Upper lobe of left lung (tissue), 6 donors: ENCODE measurements around the gene RBP5. TPM values are rescaled to one million over a fixed set of nuclear protein-coding genes. Genes with fewer than 3 reads are reported as not detected.

ENCODE experiments used
- ATAC-seq, 2 donors: fragments of 200-7000 bp; cut with Tn5 transposase; one replicate each; pipeline ENCODE4 v1.9.1; 2022; ENCODE audit warnings: mild to moderate bottlenecking in 2 of 2, moderate library complexity in 2 of 2; ENCODE audit not compliant: low FRiP score in 2 of 2
- DNase-seq, 2 donors: peaks; one replicate each; pipeline ENCODE4 v3.0.0-alpha.2; 2019 to 2020
- H3K27ac ChIP-seq, 4 donors: fragments of 200-600 bp; sonication (generic); one replicate each; pipeline ENCODE4 v1.5.1; 2016 to 2019
- H3K27me3 ChIP-seq, 4 donors: fragments of 200-600 bp; sonication (generic); one replicate each; pipeline ENCODE4 v1.5.1; 2017 to 2019
- H3K36me3 ChIP-seq, 4 donors: fragments of 200-600 bp; sonication (generic); one replicate each; pipeline ENCODE4 v1.5.1; 2016 to 2019
- H3K4me1 ChIP-seq, 4 donors: fragments of 200-600 bp; sonication (generic); one replicate each; pipeline ENCODE4 v1.5.1; 2018 to 2019
- H3K4me3 ChIP-seq, 4 donors: fragments of 200-600 bp; sonication (generic); one replicate each; pipeline ENCODE4 v1.5.1; 2017 to 2019; ENCODE audit warnings: mild to moderate bottlenecking in 2 of 4, moderate library complexity in 1 of 4
- H3K9me3 ChIP-seq, 4 donors: fragments of 200-600 bp; sonication (generic); one replicate each; pipeline ENCODE4 v1.5.1; 2018 to 2019
- EP300 ChIP-seq, 4 donors: sonication (generic); formaldehyde crosslinking; IDR thresholded peaks; one replicate each; pipeline ENCODE4 v1.5.1; 2017; ENCODE audit warnings: antibody characterized with exemption in 4 of 4, control low read depth in 2 of 4
- POLR2A ChIP-seq, 4 donors: fragments of 450-650 bp; IDR thresholded peaks; one replicate each; pipeline ENCODE4 v1.5.1; 2016 to 2017; ENCODE audit warnings: antibody characterized with exemption in 4 of 4, mild to moderate bottlenecking in 2 of 4
- POLR2AphosphoS5 ChIP-seq, 2 donors: sonication (generic); formaldehyde crosslinking; IDR thresholded peaks; one replicate each; pipeline ENCODE4 v1.5.1; 2017; ENCODE audit warnings: antibody characterized with exemption in 2 of 2
- WGBS, 2 donors: methylation state at CpG; one replicate each; pipeline ENCODE4 v1.1.5; 2017 to 2018; 5-methylcytosine and 5-hydroxymethylcytosine counted together
- total RNA-seq, 6 donors: library from RNA; depleted of rRNA in 4 of 6; stranded (reverse); fragments of >200 nt in 4 of 6; gene quantifications; one replicate each; pipeline versions ENCODE4 v1.1.0 to v1.2.1, GENCODE V29; 2016 to 2021
- TF ChIP-seq, protein P1 (sequence below), 6 experiments: fragments of 450-650 bp in 4 of 6; fragments of 200-600 bp in 2 of 6; sonication (generic) in 2 of 6; IDR thresholded peaks; one replicate each; pipeline ENCODE4 v1.5.1; 2016 to 2019; ENCODE audit warnings: antibody characterized with exemption in 6 of 6
- donor health status: DM: no; HTN: no; CAD: no; lungs with moderate emphysema.
- donor health status: DM: no; HTN: yes; CAD: no; lungs with severe emphysema.

Gene RBP5
- total RNA-seq, 6 donors from 2014 or later: 1.8 to 6.9 TPM; not detected in 4

- H3K4me1 ChIP-seq: peaks cover 12 to 21% (median 14%) of the 10 kb centered on the region in 4 donors
- no peak overlapping the region for H3K4me3 ChIP-seq
- 82 to 94% methylated on average over 10 to 11 of the region's 12 CpGs for WGBS, 2 donors
- no peak for ATAC-seq
- peaks cover 0 to 44% (median 19%) of the 10 kb centered on the region in 4 donors for H3K36me3 ChIP-seq
- H3K27ac ChIP-seq: no peak overlapping the region
- peak in 1 of 2 donors; percentile 65 for DNase-seq
- peaks cover 0 to 2% (median 0%) of the 10 kb centered on the region in 4 donors for H3K27me3 ChIP-seq
- H3K9me3 ChIP-seq: no peaks in the 10 kb centered on the region
- TF ChIP-seq EP300 (IDR thresholded peaks at IDR 0.05) (no peak), POLR2AphosphoS5 (IDR thresholded peaks at IDR 0.05) (no peak), POLR2A (IDR thresholded peaks at IDR 0.05) (no peak)
- TF ChIP-seq, protein P1, sequence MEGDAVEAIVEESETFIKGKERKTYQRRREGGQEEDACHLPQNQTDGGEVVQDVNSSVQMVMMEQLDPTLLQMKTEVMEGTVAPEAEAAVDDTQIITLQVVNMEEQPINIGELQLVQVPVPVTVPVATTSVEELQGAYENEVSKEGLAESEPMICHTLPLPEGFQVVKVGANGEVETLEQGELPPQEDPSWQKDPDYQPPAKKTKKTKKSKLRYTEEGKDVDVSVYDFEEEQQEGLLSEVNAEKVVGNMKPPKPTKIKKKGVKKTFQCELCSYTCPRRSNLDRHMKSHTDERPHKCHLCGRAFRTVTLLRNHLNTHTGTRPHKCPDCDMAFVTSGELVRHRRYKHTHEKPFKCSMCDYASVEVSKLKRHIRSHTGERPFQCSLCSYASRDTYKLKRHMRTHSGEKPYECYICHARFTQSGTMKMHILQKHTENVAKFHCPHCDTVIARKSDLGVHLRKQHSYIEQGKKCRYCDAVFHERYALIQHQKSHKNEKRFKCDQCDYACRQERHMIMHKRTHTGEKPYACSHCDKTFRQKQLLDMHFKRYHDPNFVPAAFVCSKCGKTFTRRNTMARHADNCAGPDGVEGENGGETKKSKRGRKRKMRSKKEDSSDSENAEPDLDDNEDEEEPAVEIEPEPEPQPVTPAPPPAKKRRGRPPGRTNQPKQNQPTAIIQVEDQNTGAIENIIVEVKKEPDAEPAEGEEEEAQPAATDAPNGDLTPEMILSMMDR (IDR thresholded peaks at IDR 0.05): no peak
Measured at GRCh38 chr12:7134396-7135166, 5.9 kb upstream of the RBP5 start.

- DNase-seq (no peak), ATAC-seq (no peak)
- peaks cover 19 to 28% (median 22%) of the 10 kb centered on the region in 4 donors for H3K4me1 ChIP-seq
- H3K27me3 ChIP-seq: peaks cover 0 to 3% (median 0%) of the 10 kb centered on the region in 4 donors
- peaks cover 0 to 30% (median 12%) of the 10 kb centered on the region in 4 donors for H3K36me3 ChIP-seq
- no peaks in the 10 kb centered on the region for H3K9me3 ChIP-seq
- peak overlapping the region in 1 of 4 donors; percentile 84 for H3K27ac ChIP-seq
- peak overlapping the region in 3 of 4 donors; percentile 57 to 76 (median 65) for H3K4me3 ChIP-seq
- TF ChIP-seq POLR2AphosphoS5 (IDR thresholded peaks at IDR 0.05) (no peak), EP300 (IDR thresholded peaks at IDR 0.05) (no peak), POLR2A (IDR thresholded peaks at IDR 0.05) (no peak)
- TF ChIP-seq, protein P1 (IDR thresholded peaks at IDR 0.05): no peak
- WGBS, 2 donors: 32 to 33% methylated on average over 7 of the region's 7 CpGs
Measured at GRCh38 chr12:7131502-7131866, 2.8 kb upstream of the RBP5 start.

GRCh38 chr12:7130701-7131501 is 2.2 kb upstream of the RBP5 start:
- no peak for TF ChIP-seq POLR2A (IDR thresholded peaks at IDR 0.05)
- TF ChIP-seq POLR2AphosphoS5 (IDR thresholded peaks at IDR 0.05): no peak
- TF ChIP-seq, protein P1 (IDR thresholded peaks at IDR 0.05): no peak
- TF ChIP-seq EP300 (IDR thresholded peaks at IDR 0.05): no peak
- Histone ChIP-seq H3K9me3 (no peaks in the 10 kb centered on the region), H3K27me3 (peaks cover 0 to 3% (median 0%) of the 10 kb centered on the region in 4 donors), H3K4me3 (peak overlapping the region; percentile 57 to 86 (median 70)), H3K4me1 (peaks cover 19 to 28% (median 22%) of the 10 kb centered on the region in 4 donors), H3K36me3 (peaks cover 0 to 24% (median 7%) of the 10 kb centered on the region in 4 donors), H3K27ac (peak overlapping the region; percentile 53 to 84 (median 69))
- DNase-seq: peak in 1 of 2 donors; percentile 73
- peak; percentile 47 to 55 for ATAC-seq
- WGBS, 2 donors: 2 to 3% methylated on average over 31 to 32 of the region's 32 CpGs

GRCh38 chr12:7129872-7130691 is 1.4 kb upstream of the RBP5 start, which contains the start of gene CLSTN3:
Gene CLSTN3, plus strand, starts transcription at chr12:7130371. Its CDS starts 278 bp downstream, at chr12:7130649.
- Histone ChIP-seq H3K4me3 (peak within 1 kb of the TSS; percentile 57 to 86 (median 70)), H3K36me3 (peaks cover 0 to 16% (median 3%) of the 10 kb centered on the region in 4 donors), H3K9me3 (no peaks in the 10 kb centered on the region), H3K27me3 (peaks cover 0 to 3% (median 0%) of the 10 kb centered on the region in 4 donors), H3K27ac (peak within 1 kb of the TSS; percentile 53 to 84 (median 69)), H3K4me1 (peaks cover 19 to 28% (median 22%) of the 10 kb centered on the region in 4 donors)
- peak; percentile 86 for ATAC-seq
- peak; percentile 86 to 95 for DNase-seq
- TF ChIP-seq, protein P1 (IDR thresholded peaks at IDR 0.05): no peak
- TF ChIP-seq POLR2AphosphoS5 (IDR thresholded peaks at IDR 0.05): peak in 1 of 2 donors; percentile 40
- TF ChIP-seq EP300 (IDR thresholded peaks at IDR 0.05): no peak
- TF ChIP-seq POLR2A (IDR thresholded peaks at IDR 0.05): peak in 1 of 4 donors; percentile 52
- 0 to 1% methylated on average over 11 to 33 of the region's 40 CpGs for WGBS, 2 donors
